ENCODE data around the gene DSCAM. TPM values are rescaled to one million over a fixed set of nuclear protein-coding genes. Genes with fewer than 3 reads are reported as not detected.
"Not testable (repeated sequence)": the region's sequence is repeated elsewhere in the genome, so short reads cannot be mapped to it uniquely, and the experiment has no call there.

The DSCAM gene
- total and polyA plus RNA-seq, 3 donors from 2014 or later: 0.70 to 2.3 (median 2.0) TPM

DNA sequence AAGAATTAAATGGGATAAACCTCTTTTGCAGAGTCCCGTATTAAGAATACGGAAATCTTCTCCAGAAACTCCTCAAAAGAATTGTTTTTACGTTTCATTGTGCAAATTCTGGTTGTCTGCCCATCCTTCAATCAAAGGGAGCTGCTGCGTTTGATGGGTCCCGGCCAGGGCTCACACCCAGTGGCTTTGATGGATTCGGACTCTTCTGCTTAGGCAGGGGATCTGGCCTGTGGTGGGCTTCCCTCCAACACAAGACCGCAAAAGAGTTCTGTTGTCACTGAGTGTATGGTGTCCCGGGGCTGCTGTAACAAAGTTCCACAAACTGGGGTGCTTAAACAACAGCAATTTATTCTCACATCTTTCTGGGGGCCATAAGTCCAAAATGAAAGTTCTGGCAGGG, 577.7 kb downstream of the DSCAM start:
- intact Hi-C loops (cut with DNase I; ENCODE audit: low total_unique reads): no loop called here
- TF ChIP-seq CTCF (IDR thresholded peaks at IDR 0.05) (no peak), POLR2A (IDR thresholded peaks at IDR 0.05) (no peak)
- DNase-seq: no peak
- Histone ChIP-seq H3K4me3 (no peak overlapping the region), H3K36me3 (ENCODE audit: low read depth, missing control alignments) (no peaks in the 10 kb centered on the region), H3K27ac (no peak overlapping the region), H3K4me1 (no peaks in the 10 kb centered on the region), H3K9me3 (no peaks in the 10 kb centered on the region), H3K27me3 (no peaks in the 10 kb centered on the region)
- 88 to 90% methylated on average over 8 of the region's 8 CpGs for WGBS, 2 donors

DNA sequence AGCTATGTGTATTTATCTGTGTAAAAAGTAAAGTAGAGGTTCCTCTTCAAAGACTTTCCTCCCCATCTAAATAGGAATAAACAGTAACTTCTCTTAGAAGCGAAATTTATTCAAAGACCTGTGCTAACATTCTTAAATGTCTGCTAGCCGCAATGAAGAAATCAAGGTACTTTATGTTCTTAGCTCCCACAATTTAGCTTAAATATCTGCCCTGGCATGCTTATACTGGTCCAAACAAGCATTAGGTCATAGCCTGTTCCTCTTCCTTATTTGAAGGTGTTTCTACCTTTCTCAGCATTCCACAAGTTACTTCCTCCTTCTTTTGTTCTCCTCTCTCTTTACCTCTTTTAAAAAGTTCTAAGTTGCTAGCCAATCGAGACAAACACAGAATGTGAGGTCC, 588.5 kb downstream of the DSCAM start:
- intact Hi-C loops (cut with DNase I; ENCODE audit: low total_unique reads); H3K4me1 ChIP-seq; H3K27me3 ChIP-seq; H3K4me3 ChIP-seq; DNase-seq; H3K9me3 ChIP-seq; H3K27ac ChIP-seq; H3K36me3 ChIP-seq (ENCODE audit: low read depth, missing control alignments): not testable (repeated sequence)
- WGBS, 2 donors: 77 to 82% methylated on average over 3 of the region's 3 CpGs

GRCh38 chr21:40257342-40257741, 589.6 kb downstream of the DSCAM start:
- Histone ChIP-seq H3K9me3 (no peaks in the 10 kb centered on the region), H3K4me3 (no peak overlapping the region), H3K27me3 (no peaks in the 10 kb centered on the region), H3K4me1 (no peaks in the 10 kb centered on the region), H3K36me3 (ENCODE audit: low read depth, missing control alignments) (no peaks in the 10 kb centered on the region), H3K27ac (no peak overlapping the region)
- no peak for DNase-seq
- intact Hi-C loops (cut with DNase I; ENCODE audit: low total_unique reads): no loop called here
- no peak for TF ChIP-seq POLR2A (IDR thresholded peaks at IDR 0.05)
- 71 to 74% methylated on average over 3 of the region's 3 CpGs for WGBS, 2 donors

DNA sequence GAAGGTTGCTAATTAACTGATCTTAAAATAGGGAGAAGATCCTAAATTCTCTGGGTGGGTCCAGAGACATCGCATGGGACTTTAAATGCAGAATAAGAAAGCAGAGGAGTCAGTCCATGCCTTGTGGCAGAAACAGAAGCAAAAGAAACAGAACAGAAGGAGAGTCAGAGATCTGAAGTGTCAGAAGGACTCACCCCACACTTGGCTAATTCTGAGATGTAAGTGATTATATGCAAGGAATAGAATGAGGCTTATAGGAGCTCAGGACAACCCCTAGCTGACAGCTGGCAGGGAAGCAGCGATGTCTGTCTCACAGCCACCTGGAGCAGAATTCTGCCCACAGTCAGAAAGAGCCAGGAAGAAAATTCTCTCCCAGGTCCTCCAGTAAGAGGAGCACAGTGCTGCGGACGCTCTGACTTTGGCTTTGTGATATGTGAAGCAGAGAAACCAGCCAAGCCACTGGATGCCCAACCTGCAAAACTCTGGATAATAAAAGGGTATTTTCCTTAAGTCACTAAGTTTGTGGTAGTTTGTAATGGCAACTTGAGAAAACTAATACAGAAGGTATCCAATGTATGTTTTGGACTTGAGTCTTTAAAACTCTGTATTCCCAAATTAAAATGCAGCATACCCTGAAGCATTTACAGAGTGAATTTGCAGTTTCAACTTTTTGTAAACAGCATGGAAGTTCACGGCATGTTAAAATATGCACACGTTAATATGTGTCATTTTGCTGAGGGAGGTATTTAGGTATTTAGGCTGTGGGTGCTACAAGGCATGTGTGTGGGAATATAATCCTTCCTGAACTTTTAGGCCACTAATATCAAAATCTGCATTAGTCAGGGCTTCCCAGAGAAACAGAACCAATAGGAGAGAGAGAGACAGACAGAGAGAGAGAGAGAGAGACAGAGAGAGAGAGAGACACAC, 591.2 kb downstream of the DSCAM start:
- H3K27ac ChIP-seq: no peak overlapping the region
- no peaks in the 10 kb centered on the region for H3K9me3 ChIP-seq
- intact Hi-C loops (cut with DNase I; ENCODE audit: low total_unique reads): no loop called here
- no peak for DNase-seq
- H3K27me3 ChIP-seq: no peaks in the 10 kb centered on the region
- H3K36me3 ChIP-seq (ENCODE audit: low read depth, missing control alignments): no peaks in the 10 kb centered on the region
- TF ChIP-seq POLR2A (IDR thresholded peaks at IDR 0.05) (no peak), CTCF (IDR thresholded peaks at IDR 0.05) (no peak)
- WGBS, 2 donors: 85 to 87% methylated on average over 6 of the region's 6 CpGs
- no peaks in the 10 kb centered on the region for H3K4me1 ChIP-seq
- H3K4me3 ChIP-seq: no peak overlapping the region

- Histone ChIP-seq H3K9me3 (no peaks in the 10 kb centered on the region), H3K36me3 (ENCODE audit: low read depth, missing control alignments) (no peaks in the 10 kb centered on the region), H3K27ac (no peak overlapping the region), H3K4me3 (no peak overlapping the region), H3K4me1 (no peaks in the 10 kb centered on the region), H3K27me3 (no peaks in the 10 kb centered on the region)
- intact Hi-C loops (cut with DNase I; ENCODE audit: low total_unique reads): no loop called here
- WGBS, 2 donors: 57 to 58% methylated on average over 13 of the region's 13 CpGs
- no peak for DNase-seq
- TF ChIP-seq POLR2A (IDR thresholded peaks at IDR 0.05): no peak
- TF ChIP-seq CTCF (IDR thresholded peaks at IDR 0.05): no peak
Measured at GRCh38 chr21:40254540-40255465, 592.2 kb downstream of the DSCAM start.
